Inflammatory macrophage treated with lipopolysaccharide for 4 hours (primary cell): Measurements from ENCODE around the gene ANGEL2.
"Not testable (repeated sequence)": the region's sequence is repeated elsewhere in the genome, so short reads cannot be mapped to it uniquely, and the experiment has no call there.

Experiments used
- DNase-seq: peaks from one replicate; pipeline ENCODE4 v3.0.0-alpha.2; 2020

Gene ANGEL2

DNA sequence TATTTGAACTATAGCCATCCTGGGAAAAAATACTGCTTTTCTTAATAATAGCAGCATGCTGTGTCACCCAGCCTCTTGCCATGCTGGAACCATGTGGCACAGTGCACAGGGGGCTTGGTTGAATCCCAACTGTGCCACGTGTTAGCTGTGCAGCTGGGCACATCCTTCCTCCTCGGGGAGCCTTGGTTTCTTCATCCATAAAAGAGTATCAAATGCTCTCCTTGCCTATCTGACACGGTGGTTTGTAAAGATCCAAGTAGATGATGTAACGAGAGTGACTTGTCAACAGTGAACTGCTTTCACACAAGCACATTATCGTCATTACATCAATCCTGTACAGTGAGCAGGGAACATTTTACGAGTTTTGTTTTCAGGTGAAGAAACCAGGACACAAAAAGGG is 41.0 kb downstream of the ANGEL2 start:
- DNase-seq = no peak

DNA sequence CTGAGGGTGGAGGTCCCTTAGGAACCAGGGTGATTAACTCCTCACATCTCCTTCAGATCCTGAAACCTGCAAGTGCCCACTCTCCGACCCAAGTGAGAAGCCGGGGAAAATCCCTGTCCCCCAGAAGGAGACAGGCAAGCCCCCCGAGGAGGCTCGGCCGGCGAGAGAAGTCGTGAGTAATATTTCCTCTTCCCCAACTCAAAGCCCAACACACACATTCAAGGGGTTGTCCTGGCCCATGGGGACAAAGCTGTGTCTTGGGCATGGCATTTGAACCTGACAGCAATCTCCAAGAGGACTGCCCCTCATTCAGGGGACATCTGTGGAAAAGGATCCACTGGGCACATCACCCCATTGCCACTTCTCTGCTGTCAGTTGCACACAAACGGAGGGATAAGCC is 41.8 kb downstream of the ANGEL2 start:
- DNase-seq = no peak

GRCh38 chr1:212973426-212973825 is 42.2 kb downstream of the ANGEL2 start:
- DNase-seq = no peak

DNA sequence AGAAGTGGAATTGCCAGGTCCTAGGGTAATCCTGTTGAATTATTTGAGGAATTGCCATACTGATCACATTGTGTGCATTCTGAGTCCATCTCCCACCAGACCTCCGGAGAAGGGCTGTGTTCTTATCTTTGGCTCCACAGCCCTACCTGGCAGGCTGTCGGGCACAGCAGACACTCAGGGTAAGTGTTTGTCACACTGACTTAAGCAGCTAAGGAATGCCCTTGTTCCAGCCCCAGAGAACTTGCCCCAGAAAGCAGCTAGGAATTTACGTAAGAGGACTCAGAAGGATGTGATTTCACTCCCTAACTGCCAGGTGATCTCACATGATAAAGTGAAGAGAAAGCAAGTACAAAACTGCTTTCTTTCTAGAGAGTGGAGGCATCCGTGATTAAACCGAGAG is 44.4 kb downstream of the ANGEL2 start:
- no peak for DNase-seq

GRCh38 chr1:212970085-212970484 is 45.6 kb downstream of the ANGEL2 start:
- DNase-seq = no peak

- no peak for DNase-seq
These were observed 47.3 kb downstream of the ANGEL2 start for GRCh38 chr1:212968368-212968863.

- DNase-seq = peak; percentile 19
These were observed 47.9 kb downstream of the ANGEL2 start for GRCh38 chr1:212967801-212968200.

DNA sequence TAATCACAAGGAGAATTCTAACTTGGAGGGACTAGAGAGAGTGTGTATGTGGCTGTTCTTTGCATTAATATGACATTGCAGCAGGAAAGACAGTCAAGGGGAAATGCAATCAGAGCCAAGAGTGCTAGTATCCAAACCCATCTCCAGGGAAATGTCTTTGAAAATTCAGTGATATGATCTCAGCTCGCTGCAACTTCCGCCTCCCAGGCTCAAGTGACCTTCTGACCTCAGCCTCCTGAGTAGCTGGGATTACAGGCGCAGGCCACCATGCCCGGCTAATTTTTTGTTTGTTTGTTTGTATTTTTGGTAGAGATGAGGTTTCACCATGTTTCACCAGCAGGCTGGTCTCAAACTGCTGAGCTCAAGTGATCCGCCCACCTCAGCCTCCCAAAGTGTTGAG is 49.1 kb downstream of the ANGEL2 start:
- DNase-seq = no peak

GRCh38 chr1:212964993-212965392 is 50.7 kb downstream of the ANGEL2 start:
- DNase-seq = not testable (repeated sequence)

GRCh38 chr1:212964102-212964501 is 51.6 kb downstream of the ANGEL2 start:
- no peak for DNase-seq

DNA sequence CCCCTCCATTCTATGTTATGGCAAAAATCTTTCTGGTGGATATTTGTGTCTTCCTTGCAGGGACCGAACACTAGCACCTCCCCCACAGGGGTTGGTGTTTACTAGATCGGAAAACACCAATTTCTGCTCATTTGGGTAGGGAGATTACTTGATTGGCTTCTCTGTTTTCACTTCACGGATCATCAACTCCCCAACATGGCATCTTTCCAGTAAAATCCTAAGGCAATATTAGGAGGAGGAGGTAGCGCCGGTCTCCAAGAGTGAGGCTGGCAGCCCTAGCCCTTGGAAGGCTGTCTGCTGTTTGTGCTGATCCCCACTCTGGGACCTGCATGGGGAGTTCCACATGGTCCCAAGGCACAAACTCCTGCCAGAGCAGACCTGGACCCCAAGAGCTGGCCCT is 53.2 kb downstream of the ANGEL2 start:
- no peak for DNase-seq

- DNase-seq = no peak
These were observed 54.7 kb downstream of the ANGEL2 start for GRCh38 chr1:212960932-212961331.

DNA sequence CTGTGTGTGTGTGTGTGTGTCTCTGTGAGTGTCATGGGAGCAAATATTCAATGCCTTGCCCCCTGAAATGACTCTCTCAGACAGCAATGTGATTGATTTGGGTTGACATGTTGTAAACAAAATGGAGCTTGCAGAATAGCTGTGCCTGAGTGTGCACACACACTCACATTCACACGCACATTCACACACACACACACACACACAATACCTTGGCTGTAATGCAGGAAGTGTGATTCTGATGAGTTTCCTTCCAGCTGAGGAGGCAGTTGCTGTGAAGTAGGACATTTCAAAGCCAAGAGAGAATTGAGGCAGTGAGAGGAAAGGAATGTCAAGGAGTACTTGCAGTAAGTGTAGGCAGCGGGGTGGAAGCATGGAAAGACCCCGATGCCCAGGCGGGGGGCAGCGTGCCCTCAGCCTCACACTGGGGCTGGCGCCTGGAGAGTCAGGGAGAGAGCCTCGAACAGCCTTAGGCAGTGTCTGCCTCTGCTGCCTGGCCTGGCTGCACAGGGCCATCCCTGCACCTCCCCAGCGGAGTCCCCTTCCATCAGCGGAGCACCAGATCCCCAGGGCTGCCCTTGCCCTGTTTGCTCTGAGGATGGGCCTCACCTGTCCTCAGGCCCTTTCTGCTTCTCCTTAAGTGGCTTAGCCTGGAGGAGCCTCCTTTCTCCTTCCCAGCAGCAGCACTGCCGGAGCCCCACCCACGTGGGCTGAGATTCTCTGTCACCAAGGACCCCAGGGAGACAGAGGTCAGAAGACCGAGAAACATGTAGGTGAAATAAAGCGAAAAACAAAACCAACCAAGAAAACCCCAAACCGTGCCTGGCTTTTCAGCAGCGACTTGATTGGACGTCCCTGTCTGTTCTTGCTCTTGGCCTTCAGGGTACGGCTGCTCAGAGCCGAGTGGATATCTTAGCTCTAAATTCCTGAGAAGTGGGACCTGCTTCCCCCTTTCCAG is 56.1 kb downstream of the ANGEL2 start:
- no peak for DNase-seq

GRCh38 chr1:212958175-212958574 is 57.5 kb downstream of the ANGEL2 start:
- no peak for DNase-seq

- DNase-seq = no peak
These were observed 58.1 kb downstream of the ANGEL2 start for GRCh38 chr1:212957546-212957945.

DNA sequence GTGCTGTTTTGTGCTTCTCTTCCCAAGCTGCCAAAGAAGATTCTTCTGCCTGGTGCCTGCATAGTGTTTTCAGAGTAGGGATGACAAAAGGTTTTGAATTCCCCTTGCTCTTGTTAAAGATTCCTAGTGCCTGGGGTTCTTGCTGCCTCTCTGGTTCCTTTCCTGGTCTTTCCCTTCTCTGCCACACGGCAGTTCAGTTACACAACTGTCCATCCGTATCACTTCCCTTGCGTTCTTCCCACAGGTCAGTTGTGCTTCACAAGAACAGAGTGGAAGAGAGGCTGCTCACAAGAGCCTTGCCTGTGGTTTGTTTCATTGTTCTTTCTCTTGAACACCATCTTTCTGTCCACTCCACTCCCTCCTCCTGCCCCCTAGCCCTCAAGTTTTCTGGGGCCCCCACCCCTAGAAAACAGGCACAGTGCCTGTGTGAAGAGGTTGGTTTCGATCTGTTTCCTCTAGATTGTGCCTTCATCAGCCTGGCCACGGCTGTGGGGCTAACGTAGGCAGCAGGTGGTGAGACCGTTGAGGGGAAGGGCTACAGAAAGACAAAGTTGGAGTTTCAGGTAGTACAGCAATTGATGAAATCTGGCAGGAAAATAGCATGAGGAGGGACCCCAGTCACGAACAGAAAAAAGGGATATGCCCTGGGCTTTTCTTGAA is 59.6 kb downstream of the ANGEL2 start:
- DNase-seq = peak; percentile 66

- no peak for DNase-seq
These were observed 60.6 kb downstream of the ANGEL2 start for GRCh38 chr1:212955098-212955497.

DNA sequence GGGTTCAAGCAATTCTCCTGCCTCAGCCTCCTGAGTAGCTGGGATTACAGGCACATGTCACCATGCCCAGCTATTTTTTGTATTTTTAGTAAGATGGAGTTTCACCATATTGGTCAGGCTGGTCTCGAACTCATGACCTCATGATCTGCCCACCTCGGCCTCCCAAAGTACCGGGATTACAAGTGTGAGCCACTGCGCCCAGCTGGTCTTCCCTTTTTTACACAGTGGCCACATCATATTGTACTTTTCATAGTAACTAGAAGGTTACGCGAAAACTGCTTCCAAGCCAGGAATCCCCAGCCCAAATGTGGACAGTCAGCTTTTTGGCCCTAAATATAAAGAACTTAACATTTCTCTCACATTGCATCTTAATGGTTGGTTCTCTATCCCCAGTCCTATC is 61.2 kb downstream of the ANGEL2 start:
- no peak for DNase-seq

- peak; percentile 67 for DNase-seq
These were observed 62.3 kb downstream of the ANGEL2 start for GRCh38 chr1:212953321-212953720.

- DNase-seq = no peak
These were observed 63.1 kb downstream of the ANGEL2 start for GRCh38 chr1:212952641-212952976.

DNA sequence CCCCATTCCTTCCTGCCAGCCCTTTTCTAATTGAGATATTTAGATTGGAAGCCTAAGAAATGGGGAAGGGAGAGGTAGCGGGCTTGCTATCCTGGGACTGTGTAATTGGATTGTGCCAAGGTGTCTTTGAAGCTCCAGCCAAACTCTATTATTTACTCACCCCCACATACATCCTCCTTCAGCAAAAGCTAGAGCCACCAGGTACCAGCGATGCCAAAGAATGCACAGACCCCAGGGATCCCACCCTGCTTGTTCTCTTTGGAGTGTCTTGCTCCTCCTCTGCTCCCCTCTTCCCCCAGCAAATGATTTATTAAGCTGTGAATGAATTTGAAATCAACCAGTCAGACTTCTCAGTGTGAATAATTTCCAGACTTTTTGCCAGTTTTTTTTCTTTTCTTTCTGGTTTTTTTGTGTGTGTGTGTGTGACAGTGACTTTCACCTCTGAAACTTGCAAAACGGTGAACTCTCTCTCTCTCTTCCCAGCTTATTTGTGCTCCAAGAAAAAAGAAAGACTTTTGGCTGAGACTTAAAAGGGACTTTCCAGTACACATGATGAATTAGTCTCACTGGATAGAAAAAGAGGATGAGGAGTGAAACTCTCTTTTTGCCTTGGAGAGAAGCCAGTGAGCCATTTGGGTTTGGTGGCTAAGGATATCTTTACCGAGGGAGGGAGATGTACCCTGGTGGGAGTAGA is 63.6 kb downstream of the ANGEL2 start:
- peak; percentile 10 for DNase-seq

- no peak for DNase-seq
These were observed 64.3 kb downstream of the ANGEL2 start for GRCh38 chr1:212951126-212951946.
